DND-41 (cell line): Measurements from ENCODE around the gene THOC1.

Experiments used
- CTCF ChIP-seq: IDR thresholded peaks from 2 replicates; pipeline ENCODE4 v1.5.1; 2012; ENCODE audit warnings: borderline replicate concordance, low read length, moderate library complexity, mild to moderate bottlenecking; ENCODE audit not compliant: poor library complexity, severe bottlenecking; ENCODE audit errors: extremely low read depth
- EZH2 ChIP-seq: IDR thresholded peaks from 3 replicates; pipeline ENCODE4 v1.6.1; 2012; ENCODE audit warnings: borderline replicate concordance, low read depth, mild to moderate bottlenecking, moderate library complexity, low read length, inconsistent platforms; ENCODE audit not compliant: severe bottlenecking

GRCh38 chr18:199768-200167 lies 68.1 kb downstream of the THOC1 start:
- TF ChIP-seq CTCF, result no peak
- TF ChIP-seq EZH2, result no peak
